ENCODE measurements around the gene LRFN2. TPM values are rescaled to one million over a fixed set of nuclear protein-coding genes. Genes with fewer than 3 reads are reported as not detected.

The LRFN2 gene
- total and polyA plus RNA-seq, 4 donors, result under 0.01 to 0.01 TPM; not detected in 2

- TF ChIP-seq REST (IDR thresholded peaks at IDR 0.05) (no peak), FOXA1 (IDR thresholded peaks at IDR 0.05) (no peak), HNF4G (IDR thresholded peaks at IDR 0.05) (no peak), SP1 (IDR thresholded peaks at IDR 0.05) (no peak), ATF3 (IDR thresholded peaks at IDR 0.05) (no peak), HNF4A (conservative IDR thresholded peaks at IDR 0.05) (no peak), EGR1 (IDR thresholded peaks at IDR 0.05; ENCODE audit: low read depth in 2 of 2) (no peak), YY1 (IDR thresholded peaks at IDR 0.05) (no peak), GABPA (IDR thresholded peaks at IDR 0.05 in 1 of 2, conservative IDR thresholded peaks at IDR 0.05 in 1 of 2) (no peak), JUND (IDR thresholded peaks at IDR 0.05) (no peak)
- H3K4me1 ChIP-seq (ENCODE audit: control insufficient read depth in 4 of 4, insufficient read depth in 4 of 4, low read length in 3 of 4), result no peaks in the 10 kb centered on the region
- DNase-seq (ENCODE audit: low spot score), result no peak
- H3K36me3 ChIP-seq (ENCODE audit: control insufficient read depth in 4 of 4, insufficient read depth in 3 of 4, low read depth in 1 of 4, low read length in 3 of 4), result no peaks in the 10 kb centered on the region
- H3K4me3 ChIP-seq (ENCODE audit: low read depth in 1 of 3, low read length in 3 of 3), result no peak overlapping the region
- no peaks in the 10 kb centered on the region for H3K27me3 ChIP-seq (ENCODE audit: control insufficient read depth in 4 of 4, insufficient read depth in 4 of 4, low read length in 3 of 4)
- no peak overlapping the region for H3K9ac ChIP-seq (ENCODE audit: low read depth in 1 of 2, low read length in 2 of 2)
- 81% methylated on average over 7 of the region's 7 CpGs for WGBS
- no peaks in the 10 kb centered on the region for H3K9me3 ChIP-seq (ENCODE audit: control insufficient read depth in 4 of 4, low read length in 3 of 4)
- H3K27ac ChIP-seq (ENCODE audit: low read depth in 1 of 2, low read length in 2 of 2), result no peak overlapping the region
Measured at GRCh38 chr6:40343877-40344565, 243.1 kb downstream of the LRFN2 start.

- Histone ChIP-seq H3K36me3 (ENCODE audit: control insufficient read depth in 4 of 4, insufficient read depth in 3 of 4, low read depth in 1 of 4, low read length in 3 of 4) (no peaks in the 10 kb centered on the region), H3K9me3 (ENCODE audit: control insufficient read depth in 4 of 4, low read length in 3 of 4) (no peaks in the 10 kb centered on the region), H3K27me3 (ENCODE audit: control insufficient read depth in 4 of 4, insufficient read depth in 4 of 4, low read length in 3 of 4) (no peaks in the 10 kb centered on the region), H3K27ac (ENCODE audit: low read depth in 1 of 2, low read length in 2 of 2) (no peak overlapping the region), H3K4me1 (ENCODE audit: control insufficient read depth in 4 of 4, insufficient read depth in 4 of 4, low read length in 3 of 4) (no peaks in the 10 kb centered on the region), H3K9ac (ENCODE audit: low read depth in 1 of 2, low read length in 2 of 2) (no peak overlapping the region), H3K4me3 (ENCODE audit: low read depth in 1 of 3, low read length in 3 of 3) (no peak overlapping the region)
- WGBS, result 82% methylated on average over 2 of the region's 2 CpGs
- no peak for TF ChIP-seq FOXA2 (IDR thresholded peaks at IDR 0.05)
- no peak for TF ChIP-seq YY1 (IDR thresholded peaks at IDR 0.05)
- TF ChIP-seq CTCF (IDR thresholded peaks at IDR 0.05; ENCODE audit: low read depth, low read length, missing input control), result no peak
- TF ChIP-seq TAF1 (conservative IDR thresholded peaks at IDR 0.05), result no peak
- no peak for TF ChIP-seq JUND (IDR thresholded peaks at IDR 0.05)
- no peak for DNase-seq (ENCODE audit: low spot score)
Measured at GRCh38 chr6:40343318-40343876, 243.8 kb downstream of the LRFN2 start.
